Measurements from ENCODE around the gene CSGALNACT2. TPM values are rescaled to one million over a fixed set of nuclear protein-coding genes. Genes with fewer than 3 reads are reported as not detected.

CSGALNACT2 gene
- total and polyA plus RNA-seq, 9 of the 15 experiments (the other 6 are each of a cell fraction or from before 2014, with no cell fraction given) = 1.4 to 7.3 (median 3.5) TPM

DNA sequence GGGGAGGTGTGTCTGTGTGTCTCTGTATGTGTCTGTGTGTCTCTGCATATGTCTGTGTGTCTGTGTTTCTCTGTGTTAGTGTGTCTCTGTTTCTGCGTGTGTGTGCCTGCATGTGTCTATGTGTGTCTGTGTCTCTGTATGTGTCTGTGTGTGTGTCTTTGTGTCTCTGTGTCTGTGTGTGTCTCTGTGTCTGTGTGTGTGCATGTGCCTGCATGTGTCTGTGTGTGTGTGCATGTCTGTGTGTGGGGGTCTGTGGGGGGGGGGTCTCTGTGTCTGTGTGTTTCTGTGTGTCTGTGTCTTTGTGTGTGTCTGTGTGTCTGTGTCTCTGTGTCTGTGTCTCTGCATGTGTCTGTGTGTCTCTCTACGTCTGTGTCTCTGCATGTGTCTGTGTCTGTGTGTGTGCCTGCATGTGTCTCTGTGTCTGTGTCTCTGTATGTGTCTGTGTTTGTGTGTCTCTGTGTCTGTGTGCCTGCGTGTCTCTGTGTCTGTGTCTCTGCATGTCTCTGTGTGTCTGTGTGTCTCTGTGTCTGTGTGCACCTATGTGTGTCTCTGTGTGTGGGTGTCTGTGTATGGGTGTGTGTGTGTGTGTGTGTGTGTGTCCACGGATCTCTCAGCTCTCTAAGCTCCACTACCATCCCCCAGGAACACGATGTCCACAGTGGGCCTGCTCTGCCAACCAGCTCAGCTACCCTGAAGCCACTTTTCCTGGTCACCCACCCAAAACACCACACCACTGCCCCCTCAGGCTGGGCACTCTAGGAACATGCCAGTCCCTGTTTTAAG, 87.0 kb downstream of the CSGALNACT2 start (continued):
- no peak for TF ChIP-seq DDX20 (tag; IDR thresholded peaks at IDR 0.05; ENCODE audit: low read depth)
- TF ChIP-seq, protein P1, sequence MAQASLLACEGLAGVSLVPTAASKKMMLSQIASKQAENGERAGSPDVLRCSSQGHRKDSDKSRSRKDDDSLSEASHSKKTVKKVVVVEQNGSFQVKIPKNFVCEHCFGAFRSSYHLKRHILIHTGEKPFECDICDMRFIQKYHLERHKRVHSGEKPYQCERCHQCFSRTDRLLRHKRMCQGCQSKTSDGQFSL (CRISPR knock-in tag; IDR thresholded peaks at IDR 0.05) = 0 out of 2 replicates have a peak, but pooled peaks have one; percentile 26
- TF ChIP-seq, protein P1 (tag; IDR thresholded peaks at IDR 0.05) = no peak
- TF ChIP-seq, protein P2, sequence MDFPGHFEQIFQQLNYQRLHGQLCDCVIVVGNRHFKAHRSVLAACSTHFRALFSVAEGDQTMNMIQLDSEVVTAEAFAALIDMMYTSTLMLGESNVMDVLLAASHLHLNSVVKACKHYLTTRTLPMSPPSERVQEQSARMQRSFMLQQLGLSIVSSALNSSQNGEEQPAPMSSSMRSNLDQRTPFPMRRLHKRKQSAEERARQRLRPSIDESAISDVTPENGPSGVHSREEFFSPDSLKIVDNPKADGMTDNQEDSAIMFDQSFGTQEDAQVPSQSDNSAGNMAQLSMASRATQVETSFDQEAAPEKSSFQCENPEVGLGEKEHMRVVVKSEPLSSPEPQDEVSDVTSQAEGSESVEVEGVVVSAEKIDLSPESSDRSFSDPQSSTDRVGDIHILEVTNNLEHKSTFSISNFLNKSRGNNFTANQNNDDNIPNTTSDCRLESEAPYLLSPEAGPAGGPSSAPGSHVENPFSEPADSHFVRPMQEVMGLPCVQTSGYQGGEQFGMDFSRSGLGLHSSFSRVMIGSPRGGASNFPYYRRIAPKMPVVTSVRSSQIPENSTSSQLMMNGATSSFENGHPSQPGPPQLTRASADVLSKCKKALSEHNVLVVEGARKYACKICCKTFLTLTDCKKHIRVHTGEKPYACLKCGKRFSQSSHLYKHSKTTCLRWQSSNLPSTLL (IDR thresholded peaks at IDR 0.05) = no peak

DNA sequence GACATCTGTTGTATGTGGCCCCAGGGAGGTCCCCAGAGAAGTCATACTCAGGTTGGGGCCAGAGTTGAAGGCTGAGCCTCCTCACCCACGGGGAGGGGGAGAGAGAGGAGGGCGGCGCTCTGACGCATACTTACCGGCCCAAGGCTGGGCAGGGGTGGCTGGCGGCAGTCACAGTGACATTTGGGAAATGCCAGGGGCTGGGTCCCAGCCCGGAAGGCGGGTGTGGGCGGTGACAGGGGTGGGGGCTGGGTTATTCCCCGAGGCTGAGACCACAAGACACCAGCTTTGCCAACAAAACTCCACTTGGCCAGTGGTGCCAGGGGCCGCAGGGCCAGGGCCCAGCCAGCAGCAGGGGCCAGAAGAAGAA, 87.5 kb downstream of the CSGALNACT2 start:
- WGBS (ENCODE audit: insufficient coverage, low coverage, missing lambda C conversion rate) = 0% methylated on average over 2 of the region's 11 CpGs
- FAIRE-seq = no peak
- TF ChIP-seq ZNF75A (CRISPR knock-in tag; IDR thresholded peaks at IDR 0.05) = no peak
- TF ChIP-seq PHF20 (IDR thresholded peaks at IDR 0.05; ENCODE audit: partially characterized antibody) = no peak
- TF ChIP-seq SMAD2 (IDR thresholded peaks at IDR 0.05; ENCODE audit: low read depth, low read length) = no peak
- TF ChIP-seq PML (IDR thresholded peaks at IDR 0.05; ENCODE audit: low read length) = no peak
- TF ChIP-seq, protein P3, sequence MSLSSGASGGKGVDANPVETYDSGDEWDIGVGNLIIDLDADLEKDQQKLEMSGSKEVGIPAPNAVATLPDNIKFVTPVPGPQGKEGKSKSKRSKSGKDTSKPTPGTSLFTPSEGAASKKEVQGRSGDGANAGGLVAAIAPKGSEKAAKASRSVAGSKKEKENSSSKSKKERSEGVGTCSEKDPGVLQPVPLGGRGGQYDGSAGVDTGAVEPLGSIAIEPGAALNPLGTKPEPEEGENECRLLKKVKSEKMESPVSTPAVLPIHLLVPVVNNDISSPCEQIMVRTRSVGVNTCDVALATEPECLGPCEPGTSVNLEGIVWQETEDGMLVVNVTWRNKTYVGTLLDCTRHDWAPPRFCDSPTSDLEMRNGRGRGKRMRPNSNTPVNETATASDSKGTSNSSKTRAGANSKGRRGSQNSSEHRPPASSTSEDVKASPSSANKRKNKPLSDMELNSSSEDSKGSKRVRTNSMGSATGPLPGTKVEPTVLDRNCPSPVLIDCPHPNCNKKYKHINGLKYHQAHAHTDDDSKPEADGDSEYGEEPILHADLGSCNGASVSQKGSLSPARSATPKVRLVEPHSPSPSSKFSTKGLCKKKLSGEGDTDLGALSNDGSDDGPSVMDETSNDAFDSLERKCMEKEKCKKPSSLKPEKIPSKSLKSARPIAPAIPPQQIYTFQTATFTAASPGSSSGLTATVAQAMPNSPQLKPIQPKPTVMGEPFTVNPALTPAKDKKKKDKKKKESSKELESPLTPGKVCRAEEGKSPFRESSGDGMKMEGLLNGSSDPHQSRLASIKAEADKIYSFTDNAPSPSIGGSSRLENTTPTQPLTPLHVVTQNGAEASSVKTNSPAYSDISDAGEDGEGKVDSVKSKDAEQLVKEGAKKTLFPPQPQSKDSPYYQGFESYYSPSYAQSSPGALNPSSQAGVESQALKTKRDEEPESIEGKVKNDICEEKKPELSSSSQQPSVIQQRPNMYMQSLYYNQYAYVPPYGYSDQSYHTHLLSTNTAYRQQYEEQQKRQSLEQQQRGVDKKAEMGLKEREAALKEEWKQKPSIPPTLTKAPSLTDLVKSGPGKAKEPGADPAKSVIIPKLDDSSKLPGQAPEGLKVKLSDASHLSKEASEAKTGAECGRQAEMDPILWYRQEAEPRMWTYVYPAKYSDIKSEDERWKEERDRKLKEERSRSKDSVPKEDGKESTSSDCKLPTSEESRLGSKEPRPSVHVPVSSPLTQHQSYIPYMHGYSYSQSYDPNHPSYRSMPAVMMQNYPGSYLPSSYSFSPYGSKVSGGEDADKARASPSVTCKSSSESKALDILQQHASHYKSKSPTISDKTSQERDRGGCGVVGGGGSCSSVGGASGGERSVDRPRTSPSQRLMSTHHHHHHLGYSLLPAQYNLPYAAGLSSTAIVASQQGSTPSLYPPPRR (CRISPR knock-in tag; IDR thresholded peaks at IDR 0.05; ENCODE audit: borderline replicate concordance) = no peak
- no peak for TF ChIP-seq ZNF57 (CRISPR knock-in tag; IDR thresholded peaks at IDR 0.05)
- no peak for TF ChIP-seq BRF1 (IDR thresholded peaks at IDR 0.05; ENCODE audit: borderline replicate concordance, extremely low read depth, insufficient read length)
- TF ChIP-seq PYGO2 (tag; IDR thresholded peaks at IDR 0.05) = no peak
- TF ChIP-seq CHCHD3 (CRISPR knock-in tag; IDR thresholded peaks at IDR 0.05) = no peak

More for the DNA sequence above, 87.5 kb downstream of the CSGALNACT2 start:
- Histone ChIP-seq H3K9me3 (replicated peaks; ENCODE audit: control insufficient read depth, insufficient read depth, low read depth, low read length) (no peaks in the 10 kb centered on the region), H3K27ac (ENCODE audit: extremely low read depth, low read depth, low read length) (no peak overlapping the region), H3K4me2 (ENCODE audit: insufficient read depth, low read length) (no peak overlapping the region), H3K27me3 (ENCODE audit: control insufficient read depth in 2 of 2, insufficient read depth in 2 of 2, low read length in 2 of 2) (peaks cover 9 to 66% of the 10 kb centered on the region in 2 experiments; a peak in 4 of 5 replicates), H3K36me3 (ENCODE audit: control insufficient read depth, insufficient read depth, low read length) (no peaks in the 10 kb centered on the region), H3K4me3 (no peak overlapping the region), H3K79me2 (ENCODE audit: control insufficient read depth, insufficient read depth, low read length) (no peaks in the 10 kb centered on the region), H3K9ac (ENCODE audit: insufficient read depth in 1 of 2, low read depth in 2 of 2, low read length in 2 of 2) (no peak overlapping the region), H3K9me1 (ENCODE audit: control insufficient read depth, insufficient read depth, low read length) (peaks cover 5% of the 10 kb centered on the region), H3K4me1 (replicated peaks in 1 of 2; ENCODE audit: control insufficient read depth in 2 of 2, insufficient read depth in 2 of 2, low read length in 2 of 2) (peaks cover 0 to 29% of the 10 kb centered on the region in 2 experiments; a peak in 1 of 5 replicates), H4K20me1 (replicated peaks; ENCODE audit: control insufficient read depth, insufficient read depth, low read length) (peaks cover 18% of the 10 kb centered on the region; the same call in 1 of the 2 replicates), H2AFZ (ENCODE audit: low read depth, low read length) (no peak overlapping the region)
- BruUV-seq (replicated peaks) = no TSS peak
- DNase-seq (ENCODE audit: extremely low read depth in 1 of 4, low spot score in 3 of 4) (no peak), ATAC-seq (no peak)
- ChIA-PET CTCF (ENCODE audit: low intra/inter-chr PET ratio) (no interaction called here), POLR2A (interaction anchor here (1.4 kb wide), 1 partner anchor 25 kb away, joined by 3 read pairs; no protein-coding TSS in a partner anchor)
- in situ Hi-C loops (cut with MboI) (no loop called here), intact Hi-C loops (cut with micrococcal nuclease) (no loop called here)
